ENCODE results near the gene SLIT3.

The SLIT3 gene

GRCh38 chr5:169089343-169089742 lies 211.6 kb downstream of the SLIT3 start:
- in situ Hi-C loops (cut with MboI; ENCODE audit: low sequenced_read_pairs) = no loop called here

- in situ Hi-C loops (cut with MboI; ENCODE audit: low sequenced_read_pairs) = no loop called here
Measured at GRCh38 chr5:169088028-169088725, 212.8 kb downstream of the SLIT3 start.

- in situ Hi-C loops (cut with MboI; ENCODE audit: low sequenced_read_pairs) = no loop called here
Measured at GRCh38 chr5:169085636-169086035, 215.3 kb downstream of the SLIT3 start.

- in situ Hi-C loops (cut with MboI; ENCODE audit: low sequenced_read_pairs) = no loop called here
Measured at GRCh38 chr5:169085212-169085611, 215.7 kb downstream of the SLIT3 start.

GRCh38 chr5:169084775-169085174 lies 216.2 kb downstream of the SLIT3 start:
- in situ Hi-C loops (cut with MboI; ENCODE audit: low sequenced_read_pairs) = no loop called here

- in situ Hi-C loops (cut with MboI; ENCODE audit: low sequenced_read_pairs) = no loop called here
Measured at GRCh38 chr5:169083394-169084018, 217.4 kb downstream of the SLIT3 start.

GRCh38 chr5:169081000-169081724 lies 219.8 kb downstream of the SLIT3 start:
- in situ Hi-C loops (cut with MboI; ENCODE audit: low sequenced_read_pairs) = no loop called here

GRCh38 chr5:169080448-169080911 lies 220.5 kb downstream of the SLIT3 start:
- in situ Hi-C loops (cut with MboI; ENCODE audit: low sequenced_read_pairs) = no loop called here

GRCh38 chr5:169079697-169080096 lies 221.2 kb downstream of the SLIT3 start:
- in situ Hi-C loops (cut with MboI; ENCODE audit: low sequenced_read_pairs) = no loop called here

- in situ Hi-C loops (cut with MboI; ENCODE audit: low sequenced_read_pairs) = no loop called here
Measured at GRCh38 chr5:169074839-169075238, 226.1 kb downstream of the SLIT3 start.

- in situ Hi-C loops (cut with MboI; ENCODE audit: low sequenced_read_pairs) = no loop called here
Measured at GRCh38 chr5:169072233-169072632, 228.7 kb downstream of the SLIT3 start.

- in situ Hi-C loops (cut with MboI; ENCODE audit: low sequenced_read_pairs) = no loop called here
Measured at GRCh38 chr5:169070413-169070812, 230.5 kb downstream of the SLIT3 start.

- in situ Hi-C loops (cut with MboI; ENCODE audit: low sequenced_read_pairs) = no loop called here
Measured at GRCh38 chr5:169067751-169068173, 233.2 kb downstream of the SLIT3 start.

GRCh38 chr5:169065400-169065799 lies 235.5 kb downstream of the SLIT3 start:
- in situ Hi-C loops (cut with MboI; ENCODE audit: low sequenced_read_pairs) = no loop called here

GRCh38 chr5:169064093-169064492 lies 236.8 kb downstream of the SLIT3 start:
- in situ Hi-C loops (cut with MboI; ENCODE audit: low sequenced_read_pairs) = no loop called here

GRCh38 chr5:169063316-169063953 lies 237.5 kb downstream of the SLIT3 start:
- in situ Hi-C loops (cut with MboI; ENCODE audit: low sequenced_read_pairs) = no loop called here

GRCh38 chr5:169062690-169063089 lies 238.2 kb downstream of the SLIT3 start:
- in situ Hi-C loops (cut with MboI; ENCODE audit: low sequenced_read_pairs) = no loop called here

- in situ Hi-C loops (cut with MboI; ENCODE audit: low sequenced_read_pairs) = no loop called here
Measured at GRCh38 chr5:169054506-169054905, 246.4 kb downstream of the SLIT3 start.

- in situ Hi-C loops (cut with MboI; ENCODE audit: low sequenced_read_pairs) = no loop called here
Measured at GRCh38 chr5:169052207-169052606, 248.7 kb downstream of the SLIT3 start.

- in situ Hi-C loops (cut with MboI; ENCODE audit: low sequenced_read_pairs) = no loop called here
Measured at GRCh38 chr5:169051351-169051750, 249.6 kb downstream of the SLIT3 start.

GRCh38 chr5:169050636-169051035 lies 250.3 kb downstream of the SLIT3 start:
- in situ Hi-C loops (cut with MboI; ENCODE audit: low sequenced_read_pairs) = no loop called here
